HEK293 (cell line): ENCODE results near the gene ATP12A.
A peak's percentile ranks its signal among the peaks of the same experiment; 100 is the strongest.

Experiments
- CTCF ChIA-PET: fragments of 350-600 bp; formaldehyde crosslinking; extraction: SDS; loops from one replicate; lab custom pipeline; 2021; ENCODE audit warnings: antibody characterized with exemption; lab: Yijun Ruan, JAX
- POLR2A ChIA-PET: fragments of 300-600 bp; formaldehyde crosslinking; extraction: SDS; loops from one replicate; lab custom pipeline; 2020; ENCODE audit warnings: antibody characterized with exemption, inconsistent platforms; lab: Yijun Ruan, JAX
- H3K27ac ChIP-seq: fragments of 200-500 bp; sonication (Bioruptor generic); 2 replicates; pipeline ENCODE4 v1.5.1; 2014; ENCODE audit warnings: low read depth, low read length, control low read depth, inconsistent platforms; ENCODE audit errors: extremely low read depth
- H3K36me3 ChIP-seq, 2 experiments: fragments of 200-500 bp in 1 of 2; sonication (Bioruptor generic) in 1 of 2; 1 replicate in 1 of 2; 2 replicates in 1 of 2; pipeline ENCODE4 v1.5.1; 2014 to 2017; ENCODE audit warnings: inconsistent platforms in 2 of 2, low read length in 2 of 2; ENCODE audit not compliant: control insufficient read depth in 2 of 2, insufficient read depth in 1 of 2
- H3K4me1 ChIP-seq: fragments of 200-500 bp; sonication (Bioruptor generic); 2 replicates; pipeline ENCODE4 v1.5.1; 2014; ENCODE audit warnings: mild to moderate bottlenecking, low read length, inconsistent platforms; ENCODE audit not compliant: control insufficient read depth, insufficient read depth
- H3K4me3 ChIP-seq: 2 replicates; pipeline ENCODE4 v1.5.1; 2011; ENCODE audit warnings: low read depth, mild to moderate bottlenecking, control low read depth, low read length, moderate library complexity
- H3K9me3 ChIP-seq: fragments of 200-500 bp; sonication (Bioruptor generic); 2 replicates; pipeline ENCODE4 v1.5.1; 2014; ENCODE audit warnings: low read depth, low read length, inconsistent platforms; ENCODE audit not compliant: control insufficient read depth, insufficient read depth
- BCL11B ChIP-seq: fragments of 450-650 bp; formaldehyde crosslinking; IDR thresholded peaks from 2 replicates; pipeline ENCODE4 v1.5.1; 2016; ENCODE audit warnings: low read depth, missing biosample characterization, missing genetic modification characterization
- GLIS2 ChIP-seq: fragments of 450-650 bp; formaldehyde crosslinking; IDR thresholded peaks from 2 replicates; pipeline ENCODE4 v1.5.1; 2016; ENCODE audit warnings: missing biosample characterization, missing genetic modification characterization
- INSM2 ChIP-seq: fragments of 450-650 bp; formaldehyde crosslinking; IDR thresholded peaks from 2 replicates; pipeline ENCODE4 v1.5.1; 2016; ENCODE audit warnings: missing biosample characterization, missing genetic modification characterization
- SCRT1 ChIP-seq: fragments of 450-650 bp; formaldehyde crosslinking; IDR thresholded peaks from 2 replicates; pipeline ENCODE4 v1.5.1; 2016; ENCODE audit warnings: missing biosample characterization, missing genetic modification characterization, borderline replicate concordance
- YY1 ChIP-seq: fragments of 450-650 bp; formaldehyde crosslinking; IDR thresholded peaks from 2 replicates; pipeline ENCODE4 v1.5.1; 2018; ENCODE audit warnings: missing biosample characterization, missing genetic modification characterization
- ZBTB1 ChIP-seq: fragments of 450-650 bp; formaldehyde crosslinking; IDR thresholded peaks from 2 replicates; pipeline ENCODE4 v1.5.1; 2016; ENCODE audit warnings: missing biosample characterization, missing genetic modification characterization
- ZBTB17 ChIP-seq: fragments of 450-650 bp; formaldehyde crosslinking; IDR thresholded peaks from 2 replicates; pipeline ENCODE4 v1.5.1; 2016; ENCODE audit warnings: missing biosample characterization, missing genetic modification characterization
- ZNF16 ChIP-seq: fragments of 450-650 bp; formaldehyde crosslinking; IDR thresholded peaks from 2 replicates; pipeline ENCODE4 v1.5.1; 2016; ENCODE audit warnings: low read depth, missing biosample characterization, missing genetic modification characterization
- ZNF169 ChIP-seq: fragments of 450-650 bp; formaldehyde crosslinking; IDR thresholded peaks from 2 replicates; pipeline ENCODE4 v1.5.1; 2016; ENCODE audit warnings: missing biosample characterization, missing genetic modification characterization
- ZNF175 ChIP-seq: fragments of 450-650 bp; formaldehyde crosslinking; IDR thresholded peaks from 2 replicates; pipeline ENCODE4 v1.5.1; 2016; ENCODE audit warnings: missing biosample characterization, missing genetic modification characterization
- ZNF221 ChIP-seq: fragments of 450-650 bp; formaldehyde crosslinking; IDR thresholded peaks from 2 replicates; pipeline ENCODE4 v1.5.1; 2017; ENCODE audit warnings: missing biosample characterization, missing genetic modification characterization, borderline replicate concordance
- ZNF24 ChIP-seq: fragments of 450-650 bp; formaldehyde crosslinking; IDR thresholded peaks from 2 replicates; pipeline ENCODE4 v1.5.1; 2016; ENCODE audit warnings: missing biosample characterization, missing genetic modification characterization
- ZNF292 ChIP-seq: fragments of 450-650 bp; formaldehyde crosslinking; IDR thresholded peaks from 2 replicates; pipeline ENCODE4 v1.5.1; 2016; ENCODE audit warnings: low read depth, missing biosample characterization, missing genetic modification characterization, borderline replicate concordance
- ZNF404 ChIP-seq: fragments of 450-650 bp; formaldehyde crosslinking; IDR thresholded peaks from 2 replicates; pipeline ENCODE4 v1.5.1; 2017; ENCODE audit warnings: missing biosample characterization, missing genetic modification characterization
- ZNF423 ChIP-seq: fragments of 450-650 bp; formaldehyde crosslinking; IDR thresholded peaks from 2 replicates; pipeline ENCODE4 v1.5.1; 2016; ENCODE audit warnings: missing biosample characterization, missing genetic modification characterization
- ZNF510 ChIP-seq: fragments of 450-650 bp; formaldehyde crosslinking; IDR thresholded peaks from 2 replicates; pipeline ENCODE4 v1.5.1; 2018; ENCODE audit warnings: mild to moderate bottlenecking, missing genetic modification characterization, missing biosample characterization; ENCODE audit not compliant: insufficient replicate concordance
- ZNF530 ChIP-seq: fragments of 450-650 bp; formaldehyde crosslinking; IDR thresholded peaks from 2 replicates; pipeline ENCODE4 v1.5.1; 2016; ENCODE audit warnings: low read depth, missing biosample characterization, missing genetic modification characterization
- ZNF544 ChIP-seq: fragments of 450-650 bp; formaldehyde crosslinking; IDR thresholded peaks from 2 replicates; pipeline ENCODE4 v1.5.0; 2017; ENCODE audit warnings: missing biosample characterization, missing genetic modification characterization
- ZNF561 ChIP-seq: fragments of 450-650 bp; IDR thresholded peaks from 2 replicates; pipeline ENCODE4 v1.5.1; 2018; ENCODE audit warnings: missing biosample characterization, missing genetic modification characterization, borderline replicate concordance
- ZNF580 ChIP-seq: fragments of 450-650 bp; formaldehyde crosslinking; IDR thresholded peaks from 2 replicates; pipeline ENCODE4 v1.5.1; 2016; ENCODE audit warnings: missing biosample characterization, missing genetic modification characterization
- ZNF626 ChIP-seq: fragments of 450-650 bp; sonication (Bioruptor Pico); formaldehyde crosslinking; IDR thresholded peaks from 2 replicates; pipeline ENCODE4 v1.5.1; 2018; ENCODE audit warnings: missing biosample characterization, missing genetic modification characterization, inconsistent platforms
- ZNF747 ChIP-seq: fragments of 450-650 bp; formaldehyde crosslinking; IDR thresholded peaks from 2 replicates; pipeline ENCODE4 v1.5.1; 2016; ENCODE audit warnings: missing biosample characterization, missing genetic modification characterization
- ZNF785 ChIP-seq: fragments of 450-650 bp; formaldehyde crosslinking; IDR thresholded peaks from 2 replicates; pipeline ENCODE4 v1.5.1; 2016; ENCODE audit warnings: missing biosample characterization, missing genetic modification characterization
- ZNF843 ChIP-seq: fragments of 450-650 bp; formaldehyde crosslinking; IDR thresholded peaks from 2 replicates; pipeline ENCODE4 v1.5.1; 2016; ENCODE audit warnings: missing biosample characterization, missing genetic modification characterization
- ZXDB ChIP-seq: fragments of 450-650 bp; formaldehyde crosslinking; IDR thresholded peaks from 2 replicates; pipeline ENCODE4 v1.5.1; 2016; ENCODE audit warnings: missing biosample characterization, missing genetic modification characterization
- TF ChIP-seq, protein P1 (sequence below): fragments of 450-650 bp; formaldehyde crosslinking; optimal IDR thresholded peaks from 2 replicates; pipeline ENCODE3; 2016; ENCODE audit warnings: missing biosample characterization, mild to moderate bottlenecking, missing genetic modification characterization
- TF ChIP-seq, protein P2 (sequence below): fragments of 450-650 bp; formaldehyde crosslinking; IDR thresholded peaks from 2 replicates; pipeline ENCODE4 v1.5.1; 2016; ENCODE audit warnings: missing biosample characterization, missing genetic modification characterization
- TF ChIP-seq, protein P3 (sequence below): fragments of 450-650 bp; formaldehyde crosslinking; IDR thresholded peaks from 2 replicates; pipeline ENCODE4 v1.5.1; 2016; ENCODE audit warnings: missing biosample characterization, missing genetic modification characterization, borderline replicate concordance

ATP12A gene

DNA sequence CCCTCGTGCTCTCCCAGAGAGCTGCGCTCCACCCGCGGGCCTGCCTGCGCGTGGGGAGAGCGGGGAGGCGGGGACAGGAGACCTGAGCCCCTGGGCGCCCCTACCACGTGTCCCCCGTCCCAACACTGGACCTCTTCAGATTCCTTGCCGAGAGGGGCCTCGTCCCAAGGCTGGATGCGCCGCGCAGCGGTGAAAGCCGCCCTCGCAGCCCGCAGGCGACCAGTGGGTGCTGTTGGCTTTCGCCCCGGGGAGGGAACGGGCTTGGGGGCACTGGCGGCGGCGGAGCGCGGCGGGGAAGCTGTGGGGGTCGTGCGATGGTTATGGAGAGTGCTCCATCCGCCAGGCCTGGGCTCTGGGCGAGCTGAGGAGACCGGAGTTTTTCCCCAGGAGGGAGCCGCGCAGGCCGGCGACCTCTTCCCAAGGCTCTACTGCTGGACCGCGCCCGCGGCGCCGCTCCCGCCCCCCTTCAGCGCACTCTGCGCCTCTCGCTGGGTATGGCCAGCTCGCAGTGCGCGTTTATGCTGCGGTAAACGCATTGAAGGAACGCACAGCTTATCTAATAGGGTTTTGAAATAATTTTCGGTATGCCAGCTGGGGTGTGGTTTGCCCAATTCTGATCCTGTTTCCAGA is 66.5 kb downstream of the ATP12A start:
- no peak overlapping the region for H3K27ac ChIP-seq
- POLR2A ChIA-PET, result no interaction called here
- H3K36me3 ChIP-seq, result no peaks in the 10 kb centered on the region
- TF ChIP-seq ZNF175 (no peak), ZXDB (tag by site-specific recombination) (no peak), ZNF785 (no peak), ZNF544 (tag by site-specific recombination) (no peak), ZNF747 (tag by site-specific recombination) (no peak), ZNF423 (tag by site-specific recombination) (peak; percentile 67), ZNF561 (tag by site-specific recombination) (peak; percentile 32; the same call in 1 of the 2 replicates), GLIS2 (tag by site-specific recombination) (peak; percentile 75), ZNF221 (no peak), ZNF510 (no peak), ZNF292 (tag by site-specific recombination) (no peak), SCRT1 (tag by site-specific recombination) (no peak), ZNF16 (no peak), ZNF626 (tag by site-specific recombination) (no peak), ZNF169 (tag by site-specific recombination) (no peak), ZNF580 (tag by site-specific recombination) (no peak)
- TF ChIP-seq, protein P1, sequence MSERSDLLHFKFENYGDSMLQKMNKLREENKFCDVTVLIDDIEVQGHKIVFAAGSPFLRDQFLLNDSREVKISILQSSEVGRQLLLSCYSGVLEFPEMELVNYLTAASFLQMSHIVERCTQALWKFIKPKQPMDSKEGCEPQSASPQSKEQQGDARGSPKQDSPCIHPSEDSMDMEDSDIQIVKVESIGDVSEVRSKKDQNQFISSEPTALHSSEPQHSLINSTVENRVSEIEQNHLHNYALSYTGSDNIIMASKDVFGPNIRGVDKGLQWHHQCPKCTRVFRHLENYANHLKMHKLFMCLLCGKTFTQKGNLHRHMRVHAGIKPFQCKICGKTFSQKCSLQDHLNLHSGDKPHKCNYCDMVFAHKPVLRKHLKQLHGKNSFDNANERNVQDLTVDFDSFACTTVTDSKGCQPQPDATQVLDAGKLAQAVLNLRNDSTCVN (tag by site-specific recombination), result peak; percentile 31
- TF ChIP-seq, all 188 proteins: peak for 4
- H3K4me3 ChIP-seq, result peak overlapping the region; percentile 23
- CTCF ChIA-PET, result interaction anchor here (0.6 to 0.9 kb wide), 6 partner anchors 14 to 969 kb away, joined by 3 to 7 read pairs (median 3); no protein-coding TSS in a partner anchor
- no peaks in the 10 kb centered on the region for H3K9me3 ChIP-seq
- H3K4me1 ChIP-seq, result no peaks in the 10 kb centered on the region

GRCh38 chr13:24747248-24748060 is 67.2 kb downstream of the ATP12A start:
- H3K4me3 ChIP-seq, result peak overlapping the region; percentile 6
- POLR2A ChIA-PET, result no interaction called here
- H3K4me1 ChIP-seq, result no peaks in the 10 kb centered on the region
- H3K27ac ChIP-seq, result no peak overlapping the region
- H3K36me3 ChIP-seq, result no peaks in the 10 kb centered on the region
- H3K9me3 ChIP-seq, result no peaks in the 10 kb centered on the region
- CTCF ChIA-PET, result interaction anchor here (0.6 to 0.9 kb wide), 5 partner anchors 15 to 970 kb away, joined by 3 to 4 read pairs (median 3); no protein-coding TSS in a partner anchor
- peak; percentile 63 for TF ChIP-seq ZBTB17 (tag by site-specific recombination)
- no peak for TF ChIP-seq BCL11B (tag by site-specific recombination)
- no peak for TF ChIP-seq ZNF530 (tag by site-specific recombination)
- TF ChIP-seq YY1 (tag by site-specific recombination), result no peak
- no peak for TF ChIP-seq ZNF404 (tag by site-specific recombination)
- TF ChIP-seq ZBTB1 (tag by site-specific recombination), result no peak
- TF ChIP-seq INSM2 (tag by site-specific recombination), result no peak
- no peak for TF ChIP-seq ZNF24 (tag by site-specific recombination)
- TF ChIP-seq, protein P2, sequence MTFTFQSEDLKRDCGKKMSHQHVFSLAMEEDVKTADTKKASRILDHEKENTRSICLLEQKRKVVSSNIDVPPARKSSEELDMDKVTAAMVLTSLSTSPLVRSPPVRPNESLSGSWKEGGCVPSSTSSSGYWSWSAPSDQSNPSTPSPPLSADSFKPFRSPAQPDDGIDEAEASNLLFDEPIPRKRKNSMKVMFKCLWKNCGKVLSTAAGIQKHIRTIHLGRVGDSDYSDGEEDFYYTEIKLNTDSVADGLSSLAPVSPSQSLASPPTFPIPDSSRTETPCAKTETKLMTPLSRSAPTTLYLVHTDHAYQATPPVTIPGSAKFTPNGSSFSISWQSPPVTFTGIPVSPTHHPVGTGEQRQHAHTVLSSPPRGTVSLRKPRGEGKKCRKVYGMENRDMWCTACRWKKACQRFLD (tag by site-specific recombination), result no peak
- TF ChIP-seq, protein P3, sequence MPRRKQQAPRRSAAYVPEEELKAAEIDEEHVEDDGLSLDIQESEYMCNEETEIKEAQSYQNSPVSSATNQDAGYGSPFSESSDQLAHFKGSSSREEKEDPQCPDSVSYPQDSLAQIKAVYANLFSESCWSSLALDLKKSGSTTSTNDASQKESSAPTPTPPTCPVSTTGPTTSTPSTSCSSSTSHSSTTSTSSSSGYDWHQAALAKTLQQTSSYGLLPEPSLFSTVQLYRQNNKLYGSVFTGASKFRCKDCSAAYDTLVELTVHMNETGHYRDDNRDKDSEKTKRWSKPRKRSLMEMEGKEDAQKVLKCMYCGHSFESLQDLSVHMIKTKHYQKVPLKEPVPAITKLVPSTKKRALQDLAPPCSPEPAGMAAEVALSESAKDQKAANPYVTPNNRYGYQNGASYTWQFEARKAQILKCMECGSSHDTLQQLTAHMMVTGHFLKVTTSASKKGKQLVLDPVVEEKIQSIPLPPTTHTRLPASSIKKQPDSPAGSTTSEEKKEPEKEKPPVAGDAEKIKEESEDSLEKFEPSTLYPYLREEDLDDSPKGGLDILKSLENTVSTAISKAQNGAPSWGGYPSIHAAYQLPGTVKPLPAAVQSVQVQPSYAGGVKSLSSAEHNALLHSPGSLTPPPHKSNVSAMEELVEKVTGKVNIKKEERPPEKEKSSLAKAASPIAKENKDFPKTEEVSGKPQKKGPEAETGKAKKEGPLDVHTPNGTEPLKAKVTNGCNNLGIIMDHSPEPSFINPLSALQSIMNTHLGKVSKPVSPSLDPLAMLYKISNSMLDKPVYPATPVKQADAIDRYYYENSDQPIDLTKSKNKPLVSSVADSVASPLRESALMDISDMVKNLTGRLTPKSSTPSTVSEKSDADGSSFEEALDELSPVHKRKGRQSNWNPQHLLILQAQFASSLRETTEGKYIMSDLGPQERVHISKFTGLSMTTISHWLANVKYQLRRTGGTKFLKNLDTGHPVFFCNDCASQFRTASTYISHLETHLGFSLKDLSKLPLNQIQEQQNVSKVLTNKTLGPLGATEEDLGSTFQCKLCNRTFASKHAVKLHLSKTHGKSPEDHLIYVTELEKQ (tag by site-specific recombination), result no peak
- 0 out of 2 replicates have a peak, but pooled peaks have one; percentile 14 for TF ChIP-seq ZNF843 (tag by site-specific recombination)
